SK-N-SH treated with all-trans-retinoic acid at 6 μM for 48 hours (cell line): ENCODE data around the gene ZBED4.
"Not testable (repeated sequence)": the region's sequence is repeated elsewhere in the genome, so short reads cannot be mapped to it uniquely, and the experiment has no call there.

ENCODE experiments used
- ATAC-seq: fragments of 200-7000 bp; cut with Tn5 transposase; 3 replicates; pipeline ENCODE4 v1.9.1; 2020; ENCODE audit warnings: mild to moderate bottlenecking, moderate library complexity
- ARNTL ChIP-seq: fragments of 450-650 bp; formaldehyde crosslinking; IDR thresholded peaks from 2 replicates; pipeline ENCODE4 v1.5.0; 2020; ENCODE audit warnings: low read depth, mild to moderate bottlenecking, moderate library complexity, borderline replicate concordance
- BACH2 ChIP-seq: fragments of 250-450 bp; sonication (Bioruptor Pico); IDR thresholded peaks from 2 replicates; pipeline ENCODE4 v1.9.0; 2021; ENCODE audit warnings: mild to moderate bottlenecking, borderline replicate concordance
- CSDC2 ChIP-seq: fragments of 250-450 bp; sonication (Bioruptor Pico); IDR thresholded peaks from 2 replicates; pipeline ENCODE4 v1.5.0; 2020; ENCODE audit warnings: mild to moderate bottlenecking, moderate library complexity
- ESRRG ChIP-seq: fragments of 250-450 bp; sonication (Bioruptor Pico); IDR thresholded peaks from 2 replicates; pipeline ENCODE4 v1.6.1; 2021; ENCODE audit warnings: mild to moderate bottlenecking
- GLIS3 ChIP-seq: fragments of 250-450 bp; sonication (Bioruptor Pico); IDR thresholded peaks from 2 replicates; pipeline ENCODE4 v1.5.0; 2020; ENCODE audit warnings: mild to moderate bottlenecking, moderate library complexity
- ISL1 ChIP-seq: fragments of 250-450 bp; sonication (Bioruptor Pico); IDR thresholded peaks from 2 replicates; pipeline ENCODE4 v2.1.2; 2022; ENCODE audit warnings: mild to moderate bottlenecking, moderate library complexity
- OSR1 ChIP-seq: fragments of 250-450 bp; sonication (Bioruptor Pico); IDR thresholded peaks from 2 replicates; pipeline ENCODE4 v1.8.0; 2022; ENCODE audit warnings: moderate library complexity, mild to moderate bottlenecking, inconsistent platforms
- PPARA ChIP-seq: fragments of 250-450 bp; sonication (Bioruptor Pico); IDR thresholded peaks from 2 replicates; pipeline ENCODE4 v1.5.0; 2020; ENCODE audit warnings: mild to moderate bottlenecking, borderline replicate concordance
- RARB ChIP-seq: fragments of 250-450 bp; sonication (Bioruptor Pico); IDR thresholded peaks from 2 replicates; pipeline ENCODE4 v1.8.0; 2021; ENCODE audit warnings: mild to moderate bottlenecking, moderate library complexity
- SNAI2 ChIP-seq: fragments of 250-450 bp; sonication (Bioruptor Pico); IDR thresholded peaks from 2 replicates; pipeline ENCODE4 v1.5.0; 2020; ENCODE audit warnings: mild to moderate bottlenecking, moderate library complexity
- TCF4 ChIP-seq: fragments of 250-450 bp; sonication (Bioruptor Pico); IDR thresholded peaks from 2 replicates; pipeline ENCODE4 v1.8.0; 2021; ENCODE audit warnings: mild to moderate bottlenecking, moderate library complexity, borderline replicate concordance
- TOX ChIP-seq: fragments of 250-450 bp; sonication (Bioruptor Pico); IDR thresholded peaks from 2 replicates; pipeline ENCODE4 v1.8.0; 2021; ENCODE audit warnings: mild to moderate bottlenecking, moderate library complexity, borderline replicate concordance
- ZC3H10 ChIP-seq: fragments of 250-450 bp; sonication (Bioruptor Pico); IDR thresholded peaks from 2 replicates; pipeline ENCODE4 v1.5.1; 2021; ENCODE audit warnings: mild to moderate bottlenecking, moderate library complexity
- ZFP3 ChIP-seq: fragments of 250-450 bp; sonication (Bioruptor Pico); IDR thresholded peaks from 2 replicates; pipeline ENCODE4 v1.5.0; 2020; ENCODE audit warnings: mild to moderate bottlenecking, moderate library complexity
- ZFP30 ChIP-seq: fragments of 450-650 bp; formaldehyde crosslinking; IDR thresholded peaks from 2 replicates; pipeline ENCODE4 v1.5.0; 2022; ENCODE audit warnings: mild to moderate bottlenecking, moderate library complexity
- ZNF565 ChIP-seq: fragments of 450-650 bp; formaldehyde crosslinking; conservative IDR thresholded peaks from 2 replicates; pipeline ENCODE4 v1.5.0; 2020; ENCODE audit warnings: low read depth, mild to moderate bottlenecking, moderate library complexity
- ZNF70 ChIP-seq: fragments of 450-650 bp; formaldehyde crosslinking; IDR thresholded peaks from 2 replicates; pipeline ENCODE4 v1.5.0; 2020; ENCODE audit warnings: mild to moderate bottlenecking, moderate library complexity
- ZNF8 ChIP-seq: fragments of 450-650 bp; formaldehyde crosslinking; IDR thresholded peaks from 2 replicates; pipeline ENCODE4 v1.5.0; 2020; ENCODE audit warnings: mild to moderate bottlenecking, moderate library complexity
- TF ChIP-seq, protein P1 (sequence below): fragments of 250-450 bp; sonication (Bioruptor Pico); IDR thresholded peaks from 2 replicates; pipeline ENCODE4 v1.5.1; 2020; ENCODE audit warnings: low read depth, mild to moderate bottlenecking, moderate library complexity
- TF ChIP-seq, protein P2 (sequence below): fragments of 250-450 bp; sonication (Bioruptor Pico); IDR thresholded peaks from 2 replicates; pipeline ENCODE4 v1.8.0; 2020; ENCODE audit warnings: mild to moderate bottlenecking, moderate library complexity, borderline replicate concordance
- TF ChIP-seq, protein P3 (sequence below): fragments of 250-450 bp; sonication (Bioruptor Pico); IDR thresholded peaks from 2 replicates; pipeline ENCODE4 v1.8.0; 2021; ENCODE audit warnings: low read depth, mild to moderate bottlenecking, moderate library complexity, borderline replicate concordance
- TF ChIP-seq, protein P4 (sequence below): fragments of 250-450 bp; sonication (Bioruptor Pico); IDR thresholded peaks from 2 replicates; pipeline ENCODE4 v1.5.1; 2021; ENCODE audit warnings: mild to moderate bottlenecking, moderate library complexity

The ZBED4 gene

DNA sequence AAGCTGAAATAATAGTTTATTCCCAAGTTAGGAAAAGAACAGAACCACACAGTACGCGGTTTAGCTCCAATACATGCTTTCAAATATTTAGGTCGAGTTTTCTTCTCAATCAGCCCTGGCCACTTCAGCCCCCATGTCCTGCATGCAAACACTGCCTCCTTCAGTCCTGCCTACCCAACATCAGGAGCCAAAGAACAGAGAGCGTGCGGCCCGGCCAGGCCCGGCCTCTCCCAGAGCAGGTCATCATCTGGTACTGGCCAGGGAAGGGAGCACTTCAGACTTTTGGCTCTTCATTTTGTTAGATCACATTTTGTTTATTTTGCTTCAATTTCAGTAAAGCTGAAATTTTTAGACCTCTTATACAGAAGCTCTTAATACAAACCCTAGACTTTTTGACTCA is 32.7 kb upstream of the ZBED4 start:
- no peak for ATAC-seq
- TF ChIP-seq ZNF8 (CRISPR knock-in tag) (no peak), SNAI2 (CRISPR knock-in tag) (no peak), CSDC2 (CRISPR knock-in tag) (no peak), ZFP30 (CRISPR knock-in tag) (no peak), BACH2 (CRISPR knock-in tag) (no peak), OSR1 (CRISPR knock-in tag) (no peak), PPARA (no peak)
- TF ChIP-seq, protein P1, sequence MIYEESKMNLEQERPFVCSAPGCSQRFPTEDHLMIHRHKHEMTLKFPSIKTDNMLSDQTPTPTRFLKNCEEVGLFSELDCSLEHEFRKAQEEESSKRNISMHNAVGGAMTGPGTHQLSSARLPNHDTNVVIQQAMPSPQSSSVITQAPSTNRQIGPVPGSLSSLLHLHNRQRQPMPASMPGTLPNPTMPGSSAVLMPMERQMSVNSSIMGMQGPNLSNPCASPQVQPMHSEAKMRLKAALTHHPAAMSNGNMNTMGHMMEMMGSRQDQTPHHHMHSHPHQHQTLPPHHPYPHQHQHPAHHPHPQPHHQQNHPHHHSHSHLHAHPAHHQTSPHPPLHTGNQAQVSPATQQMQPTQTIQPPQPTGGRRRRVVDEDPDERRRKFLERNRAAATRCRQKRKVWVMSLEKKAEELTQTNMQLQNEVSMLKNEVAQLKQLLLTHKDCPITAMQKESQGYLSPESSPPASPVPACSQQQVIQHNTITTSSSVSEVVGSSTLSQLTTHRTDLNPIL (CRISPR knock-in tag) = no peak

DNA sequence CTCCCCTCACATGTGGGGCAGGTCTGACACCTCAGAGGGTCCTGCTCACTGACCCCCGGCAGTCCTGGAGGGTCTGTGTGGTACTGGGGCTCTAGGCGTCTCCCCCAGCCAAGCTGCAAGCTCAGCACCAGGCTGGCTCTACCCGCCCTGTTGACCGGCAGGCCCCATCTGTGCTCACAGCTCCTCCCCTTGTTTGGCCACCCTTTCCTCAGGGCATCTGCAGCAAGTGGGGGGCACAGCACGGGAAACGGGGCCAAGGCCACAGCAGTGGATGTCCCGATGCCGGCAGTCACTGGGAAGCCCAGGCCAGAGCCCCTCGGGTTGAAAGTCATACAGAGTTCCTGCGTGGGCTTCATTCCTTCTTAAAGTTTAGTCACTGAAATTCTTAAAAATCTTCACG is 31.9 kb upstream of the ZBED4 start:
- not testable (repeated sequence) for ATAC-seq

DNA sequence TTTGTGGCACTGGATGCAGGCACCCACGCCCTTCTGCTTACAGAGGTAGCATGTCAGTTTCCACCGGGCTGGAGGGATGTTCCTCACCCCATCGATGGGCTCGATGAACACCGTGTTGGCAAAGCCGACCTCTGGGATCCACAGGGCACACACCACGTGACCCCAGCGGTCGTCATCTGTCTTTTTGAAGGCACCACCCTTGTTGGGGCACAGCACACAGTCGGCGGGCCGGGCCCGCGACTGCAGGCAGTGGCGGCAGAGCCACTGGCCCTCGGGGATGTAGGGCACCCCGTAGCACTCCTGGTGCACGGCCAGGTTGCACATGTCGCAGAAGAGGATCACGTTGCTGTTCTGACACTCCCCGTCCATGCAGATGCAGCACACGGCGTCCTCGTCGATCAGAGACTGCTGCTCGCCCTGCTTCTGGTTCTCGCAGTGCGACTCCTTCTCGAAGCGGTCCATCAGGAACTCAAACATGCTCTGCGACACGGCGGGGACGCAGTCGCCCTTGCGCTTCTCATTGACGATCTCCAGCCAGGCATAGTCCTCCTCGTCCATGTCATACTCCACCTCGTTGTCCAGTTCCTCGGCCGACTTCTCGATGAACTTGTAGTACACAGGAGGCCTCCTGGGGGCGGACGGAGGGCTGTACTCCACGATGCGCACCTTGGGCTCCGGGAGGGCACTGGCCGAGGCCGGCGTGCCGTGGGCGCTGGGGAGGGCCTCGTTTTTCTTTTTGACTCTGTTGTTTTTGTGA is 30.2 kb upstream of the ZBED4 start:
- TF ChIP-seq ZFP30 (CRISPR knock-in tag) (no peak), TOX (CRISPR knock-in tag) (no peak), ZNF70 (CRISPR knock-in tag) (no peak), ZC3H10 (CRISPR knock-in tag) (no peak), ESRRG (CRISPR knock-in tag) (no peak), GLIS3 (CRISPR knock-in tag) (no peak)
- TF ChIP-seq, protein P2, sequence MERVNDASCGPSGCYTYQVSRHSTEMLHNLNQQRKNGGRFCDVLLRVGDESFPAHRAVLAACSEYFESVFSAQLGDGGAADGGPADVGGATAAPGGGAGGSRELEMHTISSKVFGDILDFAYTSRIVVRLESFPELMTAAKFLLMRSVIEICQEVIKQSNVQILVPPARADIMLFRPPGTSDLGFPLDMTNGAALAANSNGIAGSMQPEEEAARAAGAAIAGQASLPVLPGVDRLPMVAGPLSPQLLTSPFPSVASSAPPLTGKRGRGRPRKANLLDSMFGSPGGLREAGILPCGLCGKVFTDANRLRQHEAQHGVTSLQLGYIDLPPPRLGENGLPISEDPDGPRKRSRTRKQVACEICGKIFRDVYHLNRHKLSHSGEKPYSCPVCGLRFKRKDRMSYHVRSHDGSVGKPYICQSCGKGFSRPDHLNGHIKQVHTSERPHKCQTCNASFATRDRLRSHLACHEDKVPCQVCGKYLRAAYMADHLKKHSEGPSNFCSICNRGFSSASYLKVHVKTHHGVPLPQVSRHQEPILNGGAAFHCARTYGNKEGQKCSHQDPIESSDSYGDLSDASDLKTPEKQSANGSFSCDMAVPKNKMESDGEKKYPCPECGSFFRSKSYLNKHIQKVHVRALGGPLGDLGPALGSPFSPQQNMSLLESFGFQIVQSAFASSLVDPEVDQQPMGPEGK = no peak

DNA sequence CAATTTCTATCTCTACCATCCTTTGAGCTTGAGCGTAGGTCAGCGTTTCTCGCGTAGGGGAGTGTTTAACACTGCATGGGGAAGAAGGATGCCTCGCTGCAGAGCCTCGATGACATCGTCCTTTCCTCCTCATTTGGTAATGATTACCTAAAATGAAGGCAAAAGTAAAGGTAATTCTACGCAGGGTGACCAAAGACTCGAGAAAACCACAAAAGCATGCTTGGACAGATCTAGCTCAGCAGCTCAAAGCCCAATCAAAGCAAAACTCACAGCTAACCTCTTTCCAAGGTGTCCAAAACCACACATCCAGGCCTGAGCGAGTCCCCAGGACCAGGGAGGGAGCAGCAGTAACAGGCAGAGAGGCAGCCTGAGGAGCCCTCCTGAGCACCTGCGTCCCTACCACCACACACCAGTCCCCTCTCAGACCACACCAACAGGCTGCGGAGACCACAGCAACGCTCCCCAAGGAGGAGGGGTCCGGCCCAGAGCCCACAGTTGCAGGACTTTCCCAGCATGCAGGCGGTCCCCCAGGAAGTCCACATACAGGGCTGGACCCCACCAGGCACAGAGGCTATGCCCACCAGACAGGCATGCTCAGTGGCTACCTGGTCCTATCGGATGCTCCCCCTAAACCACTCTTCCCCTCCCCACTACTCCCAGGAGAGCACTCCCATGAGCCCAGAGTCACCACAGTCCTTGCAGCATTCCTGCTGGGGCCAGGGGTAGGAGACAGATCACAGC is 29.3 kb upstream of the ZBED4 start:
- TF ChIP-seq TCF4 (CRISPR knock-in tag) (no peak), BACH2 (CRISPR knock-in tag) (no peak), ZFP3 (CRISPR knock-in tag) (no peak), ARNTL (CRISPR knock-in tag) (no peak), OSR1 (CRISPR knock-in tag) (no peak), ZFP30 (CRISPR knock-in tag) (no peak), CSDC2 (CRISPR knock-in tag) (no peak), SNAI2 (CRISPR knock-in tag) (no peak), ISL1 (CRISPR knock-in tag) (no peak), RARB (no peak), TOX (CRISPR knock-in tag) (no peak), ZNF8 (CRISPR knock-in tag) (no peak), ZNF565 (no peak), ZC3H10 (CRISPR knock-in tag) (no peak)
- TF ChIP-seq, protein P2 = no peak
- TF ChIP-seq, protein P3, sequence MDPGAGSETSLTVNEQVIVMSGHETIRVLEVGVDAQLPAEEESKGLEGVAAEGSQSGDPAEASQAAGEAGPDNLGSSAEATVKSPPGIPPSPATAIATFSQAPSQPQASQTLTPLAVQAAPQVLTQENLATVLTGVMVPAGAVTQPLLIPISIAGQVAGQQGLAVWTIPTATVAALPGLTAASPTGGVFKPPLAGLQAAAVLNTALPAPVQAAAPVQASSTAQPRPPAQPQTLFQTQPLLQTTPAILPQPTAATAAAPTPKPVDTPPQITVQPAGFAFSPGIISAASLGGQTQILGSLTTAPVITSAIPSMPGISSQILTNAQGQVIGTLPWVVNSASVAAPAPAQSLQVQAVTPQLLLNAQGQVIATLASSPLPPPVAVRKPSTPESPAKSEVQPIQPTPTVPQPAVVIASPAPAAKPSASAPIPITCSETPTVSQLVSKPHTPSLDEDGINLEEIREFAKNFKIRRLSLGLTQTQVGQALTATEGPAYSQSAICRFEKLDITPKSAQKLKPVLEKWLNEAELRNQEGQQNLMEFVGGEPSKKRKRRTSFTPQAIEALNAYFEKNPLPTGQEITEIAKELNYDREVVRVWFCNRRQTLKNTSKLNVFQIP = no peak
- TF ChIP-seq, protein P4, sequence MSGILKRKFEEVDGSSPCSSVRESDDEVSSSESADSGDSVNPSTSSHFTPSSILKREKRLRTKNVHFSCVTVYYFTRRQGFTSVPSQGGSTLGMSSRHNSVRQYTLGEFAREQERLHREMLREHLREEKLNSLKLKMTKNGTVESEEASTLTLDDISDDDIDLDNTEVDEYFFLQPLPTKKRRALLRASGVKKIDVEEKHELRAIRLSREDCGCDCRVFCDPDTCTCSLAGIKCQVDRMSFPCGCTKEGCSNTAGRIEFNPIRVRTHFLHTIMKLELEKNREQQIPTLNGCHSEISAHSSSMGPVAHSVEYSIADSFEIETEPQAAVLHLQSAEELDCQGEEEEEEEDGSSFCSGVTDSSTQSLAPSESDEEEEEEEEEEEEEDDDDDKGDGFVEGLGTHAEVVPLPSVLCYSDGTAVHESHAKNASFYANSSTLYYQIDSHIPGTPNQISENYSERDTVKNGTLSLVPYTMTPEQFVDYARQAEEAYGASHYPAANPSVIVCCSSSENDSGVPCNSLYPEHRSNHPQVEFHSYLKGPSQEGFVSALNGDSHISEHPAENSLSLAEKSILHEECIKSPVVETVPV (CRISPR knock-in tag) = no peak
- TF ChIP-seq, protein P1 (CRISPR knock-in tag) = no peak
- no peak for ATAC-seq

More for the DNA sequence above, 30.2 kb upstream of the ZBED4 start:
- no peak for ATAC-seq
